Upper lobe of right lung (tissue), 1 donor: ENCODE results near the gene PRR20B. TPM values are rescaled to one million over a fixed set of nuclear protein-coding genes. Genes with fewer than 3 reads are reported as not detected.
"Not testable (repeated sequence)": the region's sequence is repeated elsewhere in the genome, so short reads cannot be mapped to it uniquely, and the experiment has no call there.

Experiments used
- ATAC-seq: fragments of 200-7000 bp; cut with Tn5 transposase; one replicate; pipeline ENCODE4 v1.9.1; 2020; ENCODE audit warnings: mild to moderate bottlenecking, moderate library complexity
- DNase-seq: peaks from one replicate; pipeline ENCODE4 v3.0.0-alpha.2; 2020
- H3K27ac ChIP-seq: fragments of 200-600 bp; one replicate; pipeline ENCODE4 v1.8.0; 2022
- H3K27me3 ChIP-seq: fragments of 200-600 bp; one replicate; pipeline ENCODE4 v1.8.0; 2022; ENCODE audit warnings: mild to moderate bottlenecking
- H3K36me3 ChIP-seq: fragments of 200-600 bp; one replicate; pipeline ENCODE4 v1.8.0; 2022
- H3K4me1 ChIP-seq: fragments of 200-600 bp; one replicate; pipeline ENCODE4 v1.8.0; 2022
- H3K4me3 ChIP-seq: fragments of 200-600 bp; one replicate; pipeline ENCODE4 v1.8.0; 2022; ENCODE audit warnings: mild to moderate bottlenecking
- H3K9me3 ChIP-seq: fragments of 200-600 bp; one replicate; pipeline ENCODE4 v1.8.0; 2022
- CTCF ChIP-seq: fragments of 200-600 bp; IDR thresholded peaks from one replicate; pipeline ENCODE4 v1.8.0; 2022; ENCODE audit warnings: antibody characterized with exemption
- intact Hi-C: fragments of 100-400 bp; cut with DNase I; formaldehyde crosslinking; loops from one replicate; pipeline ENCODE4 v1.11.0; 2022
- total RNA-seq: library from RNA; stranded (reverse); fragmentation: NEBNext Ultra II Directional; extraction: Animal tissue kit (Norgen Biotek cat#: 25700); gene quantifications from one replicate; pipeline ENCODE4 v1.2.1, GENCODE V29; 2021
- donor health status: DM: no; HTN: yes; CAD: no; lungs with severe emphysema.

PRR20B gene
- total RNA-seq, 1 donor from 2014 or later = not detected

- no peak for TF ChIP-seq CTCF
- Histone ChIP-seq H3K27me3 (no peaks in the 10 kb centered on the region), H3K4me1 (no peaks in the 10 kb centered on the region), H3K36me3 (no peaks in the 10 kb centered on the region), H3K9me3 (no peaks in the 10 kb centered on the region), H3K4me3 (no peak overlapping the region), H3K27ac (no peak overlapping the region)
- intact Hi-C loops = no loop called here
- DNase-seq = no peak
- no peak for ATAC-seq
Measured at GRCh38 chr13:57138988-57139387, 8.3 kb upstream of the PRR20B start.

DNA sequence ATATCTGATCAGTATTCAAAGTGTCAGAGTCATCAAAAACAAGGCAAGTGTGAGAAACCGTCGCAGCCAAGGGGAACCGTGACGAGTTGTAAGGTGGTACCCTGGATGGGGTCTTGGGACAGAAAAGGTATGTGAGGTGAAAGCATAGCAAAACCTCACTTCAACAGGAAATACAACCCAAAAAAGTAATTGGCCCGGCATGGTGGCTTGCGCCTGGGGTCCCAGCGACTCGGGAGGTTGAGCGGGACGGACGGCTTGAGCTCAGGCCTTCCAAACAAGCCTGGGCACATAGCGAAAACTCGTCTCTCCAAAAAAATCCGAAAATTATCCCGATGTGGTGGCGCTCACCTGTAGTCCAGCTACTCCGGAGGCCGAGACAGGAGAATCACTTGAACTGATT, 7.5 kb upstream of the PRR20B start:
- H3K4me3 ChIP-seq, H3K9me3 ChIP-seq, DNase-seq, H3K4me1 ChIP-seq, H3K27me3 ChIP-seq, H3K36me3 ChIP-seq, intact Hi-C loops, ATAC-seq, H3K27ac ChIP-seq: not testable (repeated sequence)

- H3K27ac ChIP-seq, H3K9me3 ChIP-seq, H3K27me3 ChIP-seq, H3K4me3 ChIP-seq, H3K4me1 ChIP-seq, H3K36me3 ChIP-seq, ATAC-seq, intact Hi-C loops, DNase-seq: not testable (repeated sequence)
Measured at GRCh38 chr13:57140235-57140968, 6.9 kb upstream of the PRR20B start, which contains the start of gene PRR20A. PRR20A (plus strand) TSS chr13:57140918; CDS start chr13:57141305, 387 bp downstream.

DNA sequence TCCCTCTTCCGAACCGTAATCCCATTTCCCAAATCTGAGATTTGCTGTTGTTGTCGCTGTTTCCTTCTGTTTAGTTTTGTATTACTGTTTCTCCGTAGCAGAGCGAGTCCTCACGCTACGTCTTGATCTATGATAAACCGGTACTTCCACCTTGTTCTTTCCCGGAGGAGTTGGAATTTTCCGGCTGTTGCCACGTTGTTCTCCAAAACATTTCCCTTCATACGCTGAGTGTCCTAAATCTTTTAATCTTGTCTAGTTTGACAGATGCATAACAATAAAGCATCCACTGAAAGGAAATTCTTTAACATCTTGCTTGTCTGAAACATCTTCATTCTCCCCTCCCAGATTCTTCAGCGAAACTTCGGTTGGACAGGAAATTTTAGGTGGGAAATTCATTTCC, 818 bp downstream of the PRR20B start:
- H3K4me1 ChIP-seq, intact Hi-C loops, H3K9me3 ChIP-seq, DNase-seq, H3K27ac ChIP-seq, H3K36me3 ChIP-seq, H3K4me3 ChIP-seq, ATAC-seq, H3K27me3 ChIP-seq: not testable (repeated sequence)

GRCh38 chr13:57153761-57154160, 6.5 kb downstream of the PRR20B start, which contains the start of gene PRR20C:
PRR20C (plus strand) TSS chr13:57154061; CDS start chr13:57154448, 387 bp downstream.
- H3K27me3 ChIP-seq, H3K36me3 ChIP-seq, ATAC-seq, H3K9me3 ChIP-seq, intact Hi-C loops, DNase-seq, H3K27ac ChIP-seq, H3K4me3 ChIP-seq, H3K4me1 ChIP-seq: not testable (repeated sequence)

DNA sequence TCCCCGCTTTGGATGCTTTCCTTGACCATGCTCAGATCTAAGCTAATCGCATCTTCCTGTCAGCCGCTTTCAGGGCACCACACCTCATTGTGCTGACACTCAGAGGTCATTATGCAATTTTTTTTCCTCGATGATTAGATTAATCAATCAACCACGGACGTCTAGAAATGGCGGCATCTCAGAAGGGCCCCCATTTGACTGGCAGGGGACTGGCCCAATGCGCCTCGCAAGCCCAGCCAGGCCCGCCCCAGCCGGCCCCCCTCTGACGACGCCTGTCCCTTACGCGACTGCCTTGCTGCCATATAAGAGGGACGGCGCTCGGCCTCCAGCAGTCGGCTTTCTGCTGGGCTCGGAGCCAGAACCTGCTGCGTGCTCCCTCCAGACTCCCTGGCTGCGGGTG, 13.0 kb downstream of the PRR20B start, which contains the start of gene PRR20D:
PRR20D (plus strand) TSS at position 301 of the 400 bp plus-strand sequence. CDS start 387 bp downstream, outside the sequence.
- H3K27ac ChIP-seq, H3K36me3 ChIP-seq, ATAC-seq, H3K4me1 ChIP-seq, intact Hi-C loops, DNase-seq, H3K27me3 ChIP-seq, H3K9me3 ChIP-seq, H3K4me3 ChIP-seq: not testable (repeated sequence)

DNA sequence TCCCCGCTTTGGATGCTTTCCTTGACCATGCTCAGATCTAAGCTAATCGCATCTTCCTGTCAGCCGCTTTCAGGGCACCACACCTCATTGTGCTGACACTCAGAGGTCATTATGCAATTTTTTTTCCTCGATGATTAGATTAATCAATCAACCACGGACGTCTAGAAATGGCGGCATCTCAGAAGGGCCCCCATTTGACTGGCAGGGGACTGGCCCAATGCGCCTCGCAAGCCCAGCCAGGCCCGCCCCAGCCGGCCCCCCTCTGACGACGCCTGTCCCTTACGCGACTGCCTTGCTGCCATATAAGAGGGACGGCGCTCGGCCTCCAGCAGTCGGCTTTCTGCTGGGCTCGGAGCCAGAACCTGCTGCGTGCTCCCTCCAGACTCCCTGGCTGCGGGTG, 19.6 kb downstream of the PRR20B start, which contains the start of gene PRR20E:
PRR20E (plus strand) TSS at position 301 of the 400 bp plus-strand sequence. CDS start 387 bp downstream, outside the sequence.
- H3K36me3 ChIP-seq, H3K4me3 ChIP-seq, intact Hi-C loops, H3K9me3 ChIP-seq, H3K4me1 ChIP-seq, H3K27me3 ChIP-seq, DNase-seq, ATAC-seq, H3K27ac ChIP-seq: not testable (repeated sequence)

DNA sequence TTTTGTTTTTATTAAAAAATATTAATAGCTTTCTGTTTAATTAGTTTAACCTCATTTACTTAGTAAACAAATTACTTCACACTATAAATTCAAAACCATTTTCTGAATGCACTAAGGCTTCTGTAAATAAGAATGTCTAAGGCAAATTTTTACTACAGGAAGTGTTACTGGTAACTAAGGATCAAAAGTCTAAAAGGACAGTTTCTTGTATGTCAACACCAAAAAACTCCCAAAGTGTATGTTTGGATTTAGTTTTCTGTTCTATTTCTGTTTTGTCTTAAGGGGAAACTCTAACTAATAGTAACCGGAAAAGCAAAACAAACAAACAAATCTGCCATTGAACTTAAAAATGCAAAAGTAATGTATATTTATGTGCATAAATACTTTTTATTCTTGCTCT, 44.4 kb downstream of the PRR20B start:
- Histone ChIP-seq H3K4me1 (no peaks in the 10 kb centered on the region), H3K36me3 (no peaks in the 10 kb centered on the region), H3K27me3 (no peaks in the 10 kb centered on the region), H3K4me3 (no peak overlapping the region), H3K27ac (no peak overlapping the region), H3K9me3 (no peaks in the 10 kb centered on the region)
- TF ChIP-seq CTCF = no peak
- no peak for DNase-seq
- intact Hi-C loops = no loop called here
- ATAC-seq = no peak

Other genes starting within 250 kb of the PRR20B start
- not detected for gene PRR20A, start 6.6 kb upstream of the PRR20B start, total RNA-seq
- gene PRR20C, start 6.6 kb downstream of the PRR20B start, total RNA-seq = not detected
- not detected for gene PRR20D, start 13.1 kb downstream of the PRR20B start, total RNA-seq
- not detected for gene PRR20E, start 19.7 kb downstream of the PRR20B start, total RNA-seq